HEK293T (cell line): ENCODE results near the gene ZNF415.

Experiments used
- CTCF ChIA-PET: fragments of 350-600 bp; formaldehyde crosslinking; extraction: SDS; loops from one replicate; lab custom pipeline; 2021; ENCODE audit warnings: antibody characterized with exemption, inconsistent platforms; lab: Yijun Ruan, JAX
- POLR2A ChIA-PET: fragments of 350-600 bp; formaldehyde crosslinking; extraction: SDS; loops from one replicate; lab custom pipeline; 2020; ENCODE audit warnings: antibody characterized with exemption, inconsistent platforms; lab: Yijun Ruan, JAX
- DNase-seq: peaks from one replicate; pipeline ENCODE4 v3.0.0; 2012; ENCODE audit warnings: mixed read lengths; ENCODE audit errors: extremely low spot score
- ARNT ChIP-seq: fragments of 450-650 bp; IDR thresholded peaks from 2 replicates; pipeline ENCODE4 v1.6.1; 2017; ENCODE audit warnings: mild to moderate bottlenecking
- BHLHE40 ChIP-seq: fragments of 450-650 bp; IDR thresholded peaks from 2 replicates; pipeline ENCODE4 v1.6.1; 2016; ENCODE audit warnings: mild to moderate bottlenecking, moderate library complexity, borderline replicate concordance
- CTBP1 ChIP-seq: fragments of 450-650 bp; IDR thresholded peaks from 2 replicates; pipeline ENCODE4 v1.6.1; 2016; ENCODE audit warnings: borderline replicate concordance
- ELF4 ChIP-seq: fragments of 450-650 bp; IDR thresholded peaks from 2 replicates; pipeline ENCODE4 v1.6.1; 2017; ENCODE audit warnings: antibody characterized with exemption
- FOXA1 ChIP-seq: fragments of 450-650 bp; IDR thresholded peaks from 2 replicates; pipeline ENCODE4 v1.6.1; 2016; ENCODE audit warnings: mild to moderate bottlenecking
- FOXK2 ChIP-seq: fragments of 450-650 bp; IDR thresholded peaks from 2 replicates; pipeline ENCODE4 v1.6.1; 2016; ENCODE audit warnings: mild to moderate bottlenecking
- FOXM1 ChIP-seq: fragments of 450-650 bp; IDR thresholded peaks from 2 replicates; pipeline ENCODE4 v1.6.1; 2017; ENCODE audit warnings: mild to moderate bottlenecking, borderline replicate concordance
- HDGF ChIP-seq: fragments of 450-650 bp; IDR thresholded peaks from 2 replicates; pipeline ENCODE4 v1.6.1; 2017; ENCODE audit warnings: antibody characterized with exemption, borderline replicate concordance
- L3MBTL2 ChIP-seq: fragments of 450-650 bp; conservative IDR thresholded peaks from 2 replicates; pipeline ENCODE4 v1.6.1; 2016; ENCODE audit warnings: mild to moderate bottlenecking
- LEF1 ChIP-seq: fragments of 450-650 bp; IDR thresholded peaks from 2 replicates; pipeline ENCODE4 v1.6.1; 2017; ENCODE audit warnings: mild to moderate bottlenecking, borderline replicate concordance
- NFRKB ChIP-seq: fragments of 450-650 bp; IDR thresholded peaks from 2 replicates; pipeline ENCODE4 v1.6.1; 2016; ENCODE audit warnings: mild to moderate bottlenecking, moderate library complexity
- SP1 ChIP-seq: fragments of 450-650 bp; IDR thresholded peaks from 2 replicates; pipeline ENCODE4 v1.6.1; 2017
- SUZ12 ChIP-seq: fragments of 450-650 bp; IDR thresholded peaks from 2 replicates; pipeline ENCODE4 v1.6.1; 2016; ENCODE audit warnings: mild to moderate bottlenecking
- TARDBP ChIP-seq: fragments of 450-650 bp; IDR thresholded peaks from 2 replicates; pipeline ENCODE4 v1.6.1; 2016
- ZNF384 ChIP-seq: fragments of 450-650 bp; IDR thresholded peaks from 2 replicates; pipeline ENCODE4 v1.6.1; 2016
- TF ChIP-seq, protein P1 (sequence below): fragments of 450-650 bp; IDR thresholded peaks from 2 replicates; pipeline ENCODE4 v1.6.1; 2016

ZNF415 gene

DNA sequence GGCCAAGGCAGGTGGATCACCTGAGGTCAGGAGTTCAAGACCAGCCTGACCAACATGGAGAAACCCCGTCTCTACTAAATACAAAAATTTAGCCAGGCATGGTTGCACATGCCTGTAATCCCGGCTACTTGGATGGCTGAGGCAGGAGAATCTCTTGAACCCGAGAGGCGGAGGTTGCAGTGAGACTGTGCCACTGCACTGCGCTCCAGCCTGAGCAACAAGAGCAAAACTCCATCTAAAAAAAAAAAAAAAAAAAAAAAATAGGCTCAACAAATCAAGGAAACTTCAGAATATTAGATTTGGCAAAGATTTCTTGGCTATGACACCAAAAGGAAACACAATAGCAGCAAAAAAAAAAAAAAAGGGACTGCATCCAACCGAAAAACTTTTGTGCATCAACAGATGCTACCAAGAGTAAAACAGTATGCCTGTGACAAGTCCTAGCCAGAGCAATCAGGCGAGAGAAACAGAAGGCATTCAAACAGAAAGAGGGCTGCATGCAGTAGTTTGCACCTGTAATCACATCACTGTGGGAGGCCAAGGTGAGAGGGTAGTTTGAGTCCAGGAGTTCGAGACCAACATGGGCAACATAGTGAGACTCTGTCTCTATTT, 53.3 kb downstream of the ZNF415 start:
- no peak for TF ChIP-seq FOXA1
- no peak for TF ChIP-seq LEF1
- TF ChIP-seq NFRKB: no peak
- no peak for TF ChIP-seq SUZ12
- no peak for TF ChIP-seq ELF4
- TF ChIP-seq SP1: no peak
- TF ChIP-seq FOXK2: no peak
- no peak for TF ChIP-seq CTBP1
- no peak for TF ChIP-seq BHLHE40
- TF ChIP-seq, protein P1, sequence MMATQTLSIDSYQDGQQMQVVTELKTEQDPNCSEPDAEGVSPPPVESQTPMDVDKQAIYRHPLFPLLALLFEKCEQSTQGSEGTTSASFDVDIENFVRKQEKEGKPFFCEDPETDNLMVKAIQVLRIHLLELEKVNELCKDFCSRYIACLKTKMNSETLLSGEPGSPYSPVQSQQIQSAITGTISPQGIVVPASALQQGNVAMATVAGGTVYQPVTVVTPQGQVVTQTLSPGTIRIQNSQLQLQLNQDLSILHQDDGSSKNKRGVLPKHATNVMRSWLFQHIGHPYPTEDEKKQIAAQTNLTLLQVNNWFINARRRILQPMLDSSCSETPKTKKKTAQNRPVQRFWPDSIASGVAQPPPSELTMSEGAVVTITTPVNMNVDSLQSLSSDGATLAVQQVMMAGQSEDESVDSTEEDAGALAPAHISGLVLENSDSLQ: no peak
- no peak for TF ChIP-seq ZNF384
- TF ChIP-seq TARDBP: no peak
- TF ChIP-seq L3MBTL2: no peak
- TF ChIP-seq FOXM1: no peak
- no peak for TF ChIP-seq ARNT
- TF ChIP-seq HDGF: no peak
- no peak for DNase-seq
- ChIA-PET CTCF (no interaction called here), POLR2A (no interaction called here)

DNA sequence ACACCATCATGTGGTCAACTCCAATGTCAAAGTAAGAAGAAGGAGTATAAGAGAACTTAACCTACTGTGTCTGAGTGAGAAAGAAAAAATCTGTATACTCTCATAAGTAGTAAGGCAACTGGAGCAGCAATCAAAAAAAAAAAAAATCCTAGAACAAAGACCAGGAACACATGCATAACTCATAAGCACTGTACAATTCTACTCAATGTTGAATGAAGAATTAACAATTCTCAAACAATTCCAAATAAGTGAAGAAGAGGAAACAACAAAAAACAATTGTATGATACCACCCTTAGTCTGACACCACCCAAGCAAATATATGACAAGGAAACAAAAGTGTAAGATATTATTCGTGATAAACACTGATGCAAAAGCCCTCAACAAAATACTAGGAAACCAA, 54.0 kb downstream of the ZNF415 start:
- ChIA-PET POLR2A (no interaction called here), CTCF (no interaction called here)
- no peak for TF ChIP-seq ELF4
- TF ChIP-seq HDGF: no peak
- no peak for TF ChIP-seq L3MBTL2
- no peak for TF ChIP-seq ZNF384
- no peak for TF ChIP-seq FOXM1
- TF ChIP-seq FOXK2: no peak
- no peak for TF ChIP-seq LEF1
- TF ChIP-seq, protein P1: no peak
- TF ChIP-seq ARNT: no peak
- no peak for TF ChIP-seq NFRKB
- no peak for TF ChIP-seq FOXA1
- no peak for TF ChIP-seq SUZ12
- TF ChIP-seq BHLHE40: no peak
- no peak for DNase-seq

DNA sequence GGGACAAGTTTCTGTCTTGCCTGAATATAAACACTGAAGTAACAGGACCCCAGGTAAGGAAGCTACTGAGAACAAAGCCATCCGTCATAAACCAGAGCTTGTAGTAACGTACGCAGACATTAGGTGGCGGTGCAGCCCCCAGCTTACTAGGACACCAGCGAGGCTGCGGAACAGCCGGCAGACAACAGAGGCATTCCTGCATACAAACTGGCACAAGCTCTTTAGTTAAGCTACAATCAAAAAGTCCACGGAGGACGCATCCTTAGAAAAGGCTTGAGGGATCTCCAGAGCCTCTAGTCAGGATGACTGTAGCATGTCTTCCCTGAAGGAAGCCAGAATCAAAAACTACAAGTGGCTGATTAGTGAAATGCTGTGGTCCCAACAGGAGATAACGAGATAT, 55.7 kb downstream of the ZNF415 start:
- DNase-seq: peak; percentile 18
- no peak for TF ChIP-seq TARDBP
- TF ChIP-seq HDGF: no peak
- no peak for TF ChIP-seq ZNF384
- no peak for TF ChIP-seq SP1
- no peak for TF ChIP-seq FOXK2
- no peak for TF ChIP-seq CTBP1
- no peak for TF ChIP-seq BHLHE40
- no peak for TF ChIP-seq LEF1
- no peak for TF ChIP-seq ELF4
- no peak for TF ChIP-seq FOXM1
- TF ChIP-seq, protein P1: no peak
- no peak for TF ChIP-seq L3MBTL2
- TF ChIP-seq SUZ12: no peak
- TF ChIP-seq ARNT: no peak
- TF ChIP-seq NFRKB: no peak
- TF ChIP-seq FOXA1: no peak
- ChIA-PET CTCF (no interaction called here), POLR2A (no interaction called here)

DNA sequence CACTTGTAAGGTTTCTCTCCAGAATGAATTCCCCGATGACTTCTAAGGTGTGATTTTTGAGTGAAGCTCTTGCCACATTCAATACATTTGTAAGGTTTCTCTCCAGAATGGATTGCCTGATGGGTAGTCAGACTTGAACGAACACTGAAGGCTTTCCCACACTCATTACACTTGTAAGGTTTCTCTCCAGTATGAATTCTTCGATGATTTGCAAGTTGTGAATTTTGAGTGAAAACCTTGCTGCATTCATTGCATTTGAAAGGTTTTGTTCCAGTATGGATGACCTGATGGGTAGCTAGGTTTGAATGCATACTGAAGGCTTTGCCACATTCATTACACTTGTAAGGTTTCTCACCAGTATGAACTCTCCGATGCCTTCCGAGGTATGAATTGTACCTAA, 63.9 kb downstream of the ZNF415 start:
- ChIA-PET POLR2A (no interaction called here), CTCF (no interaction called here)
- DNase-seq: no peak
- TF ChIP-seq FOXM1: no peak
- TF ChIP-seq NFRKB: no peak
- TF ChIP-seq, protein P1: no peak
- TF ChIP-seq ZNF384: no peak
- TF ChIP-seq TARDBP: no peak
- TF ChIP-seq LEF1: no peak
- no peak for TF ChIP-seq FOXA1
- TF ChIP-seq ARNT: no peak
- TF ChIP-seq HDGF: no peak
- TF ChIP-seq BHLHE40: no peak
- no peak for TF ChIP-seq L3MBTL2
- no peak for TF ChIP-seq ELF4
- no peak for TF ChIP-seq FOXK2
- TF ChIP-seq SP1: no peak
- TF ChIP-seq SUZ12: no peak
- no peak for TF ChIP-seq CTBP1

DNA sequence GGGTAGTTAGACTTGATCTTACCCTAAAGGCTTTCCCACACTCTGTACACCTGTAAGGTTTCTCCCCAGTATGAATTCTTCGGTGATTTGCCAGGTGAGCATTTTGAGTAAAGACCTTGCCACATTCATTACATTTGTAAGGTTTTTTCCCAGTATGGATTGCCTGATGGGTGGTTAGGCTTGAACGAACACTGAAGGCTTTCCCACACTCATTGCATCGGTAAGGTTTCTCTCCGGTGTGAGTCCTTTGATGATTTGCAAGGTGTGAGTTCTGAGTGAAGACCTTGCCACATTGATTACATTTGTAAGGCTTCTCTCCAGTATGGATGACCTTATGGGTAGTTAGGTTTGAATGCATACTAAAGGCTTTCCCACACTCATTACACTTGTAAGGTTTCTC, 64.5 kb downstream of the ZNF415 start:
- ChIA-PET CTCF (no interaction called here), POLR2A (no interaction called here)
- TF ChIP-seq FOXM1 (no peak), HDGF (no peak), SUZ12 (no peak), SP1 (no peak), TARDBP (no peak), BHLHE40 (no peak), FOXK2 (no peak), L3MBTL2 (no peak), LEF1 (no peak), FOXA1 (no peak), CTBP1 (no peak), NFRKB (no peak), ARNT (no peak)
- TF ChIP-seq, protein P1: no peak
- DNase-seq: no peak
